Cardiac fibroblast (primary cell): ENCODE measurements around the gene RPS27L.

Experiments
- DNase-seq, 2 donors: peaks; one replicate each; pipeline versions ENCODE4 v3.0.0 to v3.0.0-alpha.2; 2010; ENCODE audit warnings: low read depth in 2 of 2
- H3K4me3 ChIP-seq, 2 donors: replicated peaks in 1 of 2; 1 replicate in 1 of 2; 2 replicates in 1 of 2; pipeline ENCODE4 v1.5.1; 2011; ENCODE audit warnings: low read depth in 2 of 2, low read length in 2 of 2, mild to moderate bottlenecking in 2 of 2, moderate library complexity in 1 of 2
- CTCF ChIP-seq: IDR thresholded peaks from one replicate; pipeline ENCODE4 v1.5.1; 2011; ENCODE audit warnings: low read depth, mild to moderate bottlenecking, low read length, inconsistent platforms

Gene RPS27L

DNA sequence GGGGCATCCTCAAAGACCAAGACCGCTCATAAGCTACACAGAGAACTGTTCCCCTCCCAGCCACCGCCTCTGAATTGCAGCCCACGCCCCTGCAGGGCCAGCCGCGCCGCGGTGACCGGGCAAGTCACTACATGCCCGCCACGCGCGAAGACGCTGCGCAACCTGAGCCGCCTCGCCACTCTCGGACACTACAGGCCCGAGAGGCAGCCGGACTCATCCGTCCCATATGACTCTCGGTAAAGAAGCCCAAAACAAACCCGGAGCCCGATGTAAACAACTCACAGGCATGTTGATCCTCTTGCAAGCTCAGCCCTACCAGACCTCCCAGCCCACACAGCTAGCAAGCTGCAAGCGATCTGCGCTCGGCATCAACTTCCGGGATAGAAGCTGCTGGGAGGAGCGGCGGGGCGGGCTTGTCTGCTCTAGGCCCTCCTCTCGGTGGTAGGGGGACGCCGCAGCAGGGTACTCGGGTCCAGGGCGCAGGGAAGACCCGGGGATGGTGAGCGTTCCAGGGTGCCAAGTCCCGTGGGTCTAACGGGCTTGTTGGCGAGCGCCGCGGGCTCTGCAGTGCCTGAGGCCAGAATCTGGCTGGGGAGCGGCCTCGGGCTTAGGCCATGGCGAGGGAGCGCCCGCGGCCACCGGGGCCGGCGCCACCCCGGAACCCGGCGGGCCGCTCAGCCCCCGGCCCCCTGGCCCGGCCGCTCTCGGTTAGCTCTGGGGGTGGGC is at the start of gene RPS27L:
RPS27L (minus strand) TSS at position 360 of the 726 bp plus-strand sequence; CDS start at position 288, 72 bp downstream.
- no peak for TF ChIP-seq CTCF
- H3K4me3 ChIP-seq, result peak within 1 kb of the TSS; percentile 86 to 89
- peak; percentile 94 to 96 for DNase-seq

DNA sequence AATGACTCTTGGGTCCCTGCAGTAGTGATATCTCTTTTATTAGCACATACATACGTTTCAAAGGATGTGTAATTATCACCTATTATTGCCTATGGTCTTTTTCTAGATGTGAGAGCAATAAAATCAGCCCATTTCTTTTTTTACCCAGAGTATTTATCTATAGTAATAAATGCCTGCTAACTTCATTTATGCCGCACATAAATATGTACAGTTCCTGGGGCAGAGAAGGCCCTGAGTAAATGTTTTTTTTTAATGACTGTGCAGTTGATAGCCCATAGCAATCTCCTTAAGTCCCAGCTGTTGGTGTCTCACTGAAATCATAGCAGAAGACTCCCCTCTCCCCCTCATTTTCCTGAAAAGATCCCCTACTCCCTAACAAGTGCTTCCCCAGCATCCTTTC is 48.8 kb upstream of the RPS27L start:
- TF ChIP-seq CTCF, result no peak

GRCh38 chr15:63203451-63204090 is 46.3 kb upstream of the RPS27L start:
- DNase-seq, result peak in 1 of 2 donors; percentile 52
- TF ChIP-seq CTCF, result no peak

More for the DNA sequence above, 48.8 kb upstream of the RPS27L start:
- DNase-seq, result no peak
- no peak overlapping the region for H3K4me3 ChIP-seq

GRCh38 chr15:63202861-63203260 is 45.6 kb upstream of the RPS27L start:
- TF ChIP-seq CTCF, result no peak

More at GRCh38 chr15:63203451-63204090, 46.3 kb upstream of the RPS27L start:
- no peak overlapping the region for H3K4me3 ChIP-seq

DNA sequence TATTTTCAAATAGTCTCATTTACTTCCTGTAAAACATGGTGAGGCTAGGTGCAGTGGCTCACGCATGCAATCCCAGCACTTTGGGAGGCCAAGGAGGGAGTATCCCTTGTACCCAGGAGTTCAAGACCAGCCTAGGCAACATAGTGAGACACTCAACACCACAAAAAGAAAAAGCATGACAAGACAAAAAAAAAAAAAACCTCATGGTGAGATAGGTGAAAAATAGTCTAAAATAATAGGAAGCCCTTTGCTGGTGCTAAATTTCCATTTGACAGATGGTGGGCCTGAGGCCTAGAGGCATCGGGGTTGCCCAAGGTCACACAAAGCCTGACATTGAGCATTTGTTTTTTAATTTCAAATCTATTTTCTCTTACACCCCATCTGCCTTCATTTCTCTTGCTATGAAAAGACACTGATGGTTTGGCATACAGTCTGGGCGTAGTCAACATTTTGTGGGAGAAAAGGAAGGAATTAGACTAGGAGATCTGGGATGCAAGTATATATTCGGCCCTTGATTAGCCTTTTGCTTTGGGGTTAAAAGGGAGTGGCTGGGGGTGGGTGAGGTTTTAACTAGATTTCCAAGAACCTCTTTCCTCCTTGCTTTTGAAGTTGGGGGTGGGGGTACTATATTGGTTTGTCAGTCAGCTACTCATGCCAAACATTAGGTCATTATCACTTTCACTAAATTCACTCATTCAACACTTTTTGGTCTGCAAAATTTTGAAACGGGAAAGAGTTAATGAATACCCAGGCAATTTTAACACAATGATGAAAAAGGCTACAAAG is 43.4 kb upstream of the RPS27L start:
- no peak overlapping the region for H3K4me3 ChIP-seq
- TF ChIP-seq CTCF, result no peak
- DNase-seq, result no peak

More at GRCh38 chr15:63202861-63203260, 45.6 kb upstream of the RPS27L start:
- no peak for DNase-seq
- H3K4me3 ChIP-seq, result no peak overlapping the region

DNA sequence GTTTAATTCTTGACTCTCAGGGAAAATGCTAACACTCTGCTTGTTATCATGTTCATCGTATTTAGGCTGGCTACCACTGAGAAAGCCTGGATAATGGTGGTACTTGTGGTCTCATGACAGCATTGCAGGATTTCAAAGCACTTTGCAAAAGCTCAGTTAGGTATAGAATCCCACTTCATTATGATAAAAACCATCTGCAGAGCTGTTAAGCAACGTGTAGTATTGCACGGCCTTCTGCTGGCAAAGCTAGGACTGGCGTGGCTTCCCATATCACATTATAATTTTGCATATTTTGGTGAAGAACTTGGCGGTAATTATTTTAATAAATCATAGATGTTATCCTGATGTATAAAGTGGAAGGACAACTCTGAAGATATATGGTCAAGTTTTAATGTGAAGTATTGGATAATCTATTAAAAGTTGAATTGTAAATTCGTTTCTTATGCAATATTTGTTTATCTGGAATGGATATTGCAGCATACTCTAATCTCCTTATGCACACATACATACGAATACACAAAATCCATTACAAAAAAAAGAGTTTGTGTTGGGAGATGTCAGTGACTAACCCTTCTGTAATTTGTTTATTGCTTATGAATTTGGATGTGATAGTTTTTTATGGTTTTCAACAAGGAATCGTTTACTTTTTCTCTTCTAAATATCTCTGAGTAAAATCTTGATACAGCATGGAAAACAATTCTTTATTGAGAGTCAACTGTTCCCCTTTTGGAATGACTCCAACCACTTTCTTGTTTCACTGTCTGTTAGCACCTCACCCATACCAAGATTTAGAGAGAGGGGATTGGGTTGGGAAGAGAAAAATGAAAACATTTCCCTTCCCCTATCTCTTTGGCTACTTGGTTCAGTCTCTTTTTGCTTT is 41.3 kb upstream of the RPS27L start:
- DNase-seq, result peak; percentile 50 to 77

More for the DNA sequence above, 41.3 kb upstream of the RPS27L start:
- no peak overlapping the region for H3K4me3 ChIP-seq
- no peak for TF ChIP-seq CTCF
